ENCODE measurements around the gene CUBN.

DNA sequence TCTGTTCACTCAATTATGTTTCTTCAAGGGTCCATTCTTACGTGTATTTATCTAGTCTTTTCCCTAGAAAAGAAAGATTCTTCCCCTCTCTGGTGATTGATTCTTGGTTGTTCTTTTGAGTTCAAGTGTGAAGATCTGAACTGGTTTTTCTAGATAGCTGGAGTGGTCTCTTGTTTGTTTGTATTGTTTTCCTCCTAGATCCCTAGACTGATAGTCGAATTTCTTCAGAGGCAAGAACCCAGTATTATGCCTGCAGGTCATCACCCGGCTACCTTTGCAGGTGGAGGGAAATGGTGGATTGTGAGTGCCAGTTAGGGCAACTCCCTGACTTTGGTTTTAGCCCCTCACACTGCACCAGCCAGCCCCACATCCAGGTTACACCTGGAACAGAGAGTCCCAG lies 310.2 kb downstream of the CUBN start:
- TF ChIP-seq, protein P1, sequence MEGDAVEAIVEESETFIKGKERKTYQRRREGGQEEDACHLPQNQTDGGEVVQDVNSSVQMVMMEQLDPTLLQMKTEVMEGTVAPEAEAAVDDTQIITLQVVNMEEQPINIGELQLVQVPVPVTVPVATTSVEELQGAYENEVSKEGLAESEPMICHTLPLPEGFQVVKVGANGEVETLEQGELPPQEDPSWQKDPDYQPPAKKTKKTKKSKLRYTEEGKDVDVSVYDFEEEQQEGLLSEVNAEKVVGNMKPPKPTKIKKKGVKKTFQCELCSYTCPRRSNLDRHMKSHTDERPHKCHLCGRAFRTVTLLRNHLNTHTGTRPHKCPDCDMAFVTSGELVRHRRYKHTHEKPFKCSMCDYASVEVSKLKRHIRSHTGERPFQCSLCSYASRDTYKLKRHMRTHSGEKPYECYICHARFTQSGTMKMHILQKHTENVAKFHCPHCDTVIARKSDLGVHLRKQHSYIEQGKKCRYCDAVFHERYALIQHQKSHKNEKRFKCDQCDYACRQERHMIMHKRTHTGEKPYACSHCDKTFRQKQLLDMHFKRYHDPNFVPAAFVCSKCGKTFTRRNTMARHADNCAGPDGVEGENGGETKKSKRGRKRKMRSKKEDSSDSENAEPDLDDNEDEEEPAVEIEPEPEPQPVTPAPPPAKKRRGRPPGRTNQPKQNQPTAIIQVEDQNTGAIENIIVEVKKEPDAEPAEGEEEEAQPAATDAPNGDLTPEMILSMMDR (conservative IDR thresholded peaks at IDR 0.05): no peak
- TF ChIP-seq EZH2 (IDR thresholded peaks at IDR 0.05; ENCODE audit: low read depth): no peak
